Measurements from ENCODE around the gene ACSL6.

Gene ACSL6

DNA sequence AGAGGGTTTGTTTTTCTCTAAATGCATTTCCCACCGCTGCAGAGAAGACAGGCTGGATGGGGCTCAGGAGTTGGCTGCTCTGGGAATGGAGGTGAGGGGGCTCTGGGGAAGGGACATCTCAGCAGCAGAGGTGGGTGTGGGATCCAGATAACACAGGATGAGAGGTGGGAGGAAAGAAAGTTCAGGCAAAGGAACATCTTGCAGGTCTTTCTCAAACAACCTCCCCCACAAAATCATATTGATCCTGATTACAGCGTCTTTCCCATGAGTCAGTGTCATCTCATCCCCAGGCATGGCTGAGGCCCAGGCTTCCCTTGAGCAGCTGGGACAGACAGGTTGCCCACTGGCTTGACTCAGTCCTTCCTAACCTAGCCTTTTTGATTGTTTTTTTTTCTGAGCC, 11.3 kb upstream of the ACSL6 start:
- no peak overlapping the region for H3K4me3 ChIP-seq (ENCODE audit: low read depth in 1 of 2, low read length in 2 of 2)
- H3K27ac ChIP-seq (ENCODE audit: low read length), result no peak overlapping the region
- H3K27me3 ChIP-seq (ENCODE audit: low read depth, low read length), result no peaks in the 10 kb centered on the region
- no peaks in the 10 kb centered on the region for H3K9me3 ChIP-seq (ENCODE audit: control insufficient read depth in 1 of 2, low read length in 2 of 2)
- no peaks in the 10 kb centered on the region for H3K36me3 ChIP-seq (ENCODE audit: control insufficient read depth in 1 of 2, insufficient read depth in 2 of 2, low read length in 2 of 2)
- no peaks in the 10 kb centered on the region for H3K4me1 ChIP-seq (ENCODE audit: control insufficient read depth in 1 of 2, insufficient read depth in 2 of 2, low read length in 2 of 2)

DNA sequence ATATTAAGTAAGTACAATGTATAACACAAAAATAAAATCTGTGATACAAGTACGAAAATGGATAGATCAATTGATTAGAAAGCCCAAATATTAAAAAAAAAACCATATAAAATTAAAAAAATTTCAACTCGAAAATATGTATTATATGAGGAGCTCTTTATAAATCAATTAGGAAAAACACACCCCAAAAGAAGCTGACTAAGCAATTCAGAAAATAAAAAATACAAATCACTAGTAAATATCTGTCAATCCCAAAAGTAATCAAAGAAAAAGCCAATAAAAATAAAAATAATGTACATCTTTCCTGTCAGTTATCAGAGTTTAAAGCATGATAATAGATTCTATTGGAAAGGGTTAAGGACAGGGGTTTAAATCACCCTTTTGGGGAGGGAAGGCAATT, 10.2 kb upstream of the ACSL6 start:
- H3K27ac ChIP-seq (ENCODE audit: low read length), result no peak overlapping the region
- no peaks in the 10 kb centered on the region for H3K36me3 ChIP-seq (ENCODE audit: control insufficient read depth in 1 of 2, insufficient read depth in 2 of 2, low read length in 2 of 2)
- H3K4me1 ChIP-seq (ENCODE audit: control insufficient read depth in 1 of 2, insufficient read depth in 2 of 2, low read length in 2 of 2), result no peaks in the 10 kb centered on the region
- H3K4me3 ChIP-seq (ENCODE audit: low read depth in 1 of 2, low read length in 2 of 2), result no peak overlapping the region
- no peaks in the 10 kb centered on the region for H3K9me3 ChIP-seq (ENCODE audit: control insufficient read depth in 1 of 2, low read length in 2 of 2)
- H3K27me3 ChIP-seq (ENCODE audit: low read depth, low read length), result no peaks in the 10 kb centered on the region

GRCh38 chr5:132020568-132021339, 9.3 kb upstream of the ACSL6 start:
- Histone ChIP-seq H3K4me3 (ENCODE audit: low read depth in 1 of 2, low read length in 2 of 2) (no peak overlapping the region), H3K27me3 (ENCODE audit: low read depth, low read length) (no peaks in the 10 kb centered on the region)

GRCh38 chr5:132019857-132020555, 8.5 kb upstream of the ACSL6 start:
- H3K4me3 ChIP-seq (ENCODE audit: low read depth in 1 of 2, low read length in 2 of 2), result no peak overlapping the region
- no peaks in the 10 kb centered on the region for H3K4me1 ChIP-seq (ENCODE audit: control insufficient read depth in 1 of 2, insufficient read depth in 2 of 2, low read length in 2 of 2)
- H3K27ac ChIP-seq (ENCODE audit: low read length), result no peak overlapping the region
- no peaks in the 10 kb centered on the region for H3K36me3 ChIP-seq (ENCODE audit: control insufficient read depth in 1 of 2, insufficient read depth in 2 of 2, low read length in 2 of 2)
- no peaks in the 10 kb centered on the region for H3K27me3 ChIP-seq (ENCODE audit: low read depth, low read length)
- no peaks in the 10 kb centered on the region for H3K9me3 ChIP-seq (ENCODE audit: control insufficient read depth in 1 of 2, low read length in 2 of 2)

More at GRCh38 chr5:132020568-132021339, 9.3 kb upstream of the ACSL6 start:
- no peak overlapping the region for H3K27ac ChIP-seq (ENCODE audit: low read length)
- no peaks in the 10 kb centered on the region for H3K36me3 ChIP-seq (ENCODE audit: control insufficient read depth in 1 of 2, insufficient read depth in 2 of 2, low read length in 2 of 2)
- no peaks in the 10 kb centered on the region for H3K4me1 ChIP-seq (ENCODE audit: control insufficient read depth in 1 of 2, insufficient read depth in 2 of 2, low read length in 2 of 2)
- no peaks in the 10 kb centered on the region for H3K9me3 ChIP-seq (ENCODE audit: control insufficient read depth in 1 of 2, low read length in 2 of 2)

DNA sequence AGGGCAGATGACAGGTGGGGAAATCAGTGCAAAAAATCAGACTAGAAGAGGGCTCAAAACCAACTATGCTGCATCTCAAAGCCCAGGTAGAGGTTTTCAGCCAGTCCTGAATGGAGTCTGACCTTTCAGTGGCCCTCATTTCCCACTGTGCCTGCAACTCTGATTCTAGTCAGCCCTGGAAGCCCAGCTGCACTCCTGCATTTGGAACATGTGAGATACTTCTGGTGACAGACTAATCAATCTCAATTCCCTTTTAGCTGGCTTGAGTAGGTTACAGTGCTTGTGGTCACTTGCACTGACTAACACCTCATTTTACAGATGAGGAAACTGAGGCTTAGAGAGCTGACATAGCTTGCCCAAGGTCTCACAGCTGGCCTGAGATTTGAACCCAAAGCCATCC, 7.9 kb upstream of the ACSL6 start:
- no peak overlapping the region for H3K27ac ChIP-seq (ENCODE audit: low read length)
- H3K27me3 ChIP-seq (ENCODE audit: low read depth, low read length), result no peaks in the 10 kb centered on the region
- no peaks in the 10 kb centered on the region for H3K4me1 ChIP-seq (ENCODE audit: control insufficient read depth in 1 of 2, insufficient read depth in 2 of 2, low read length in 2 of 2)
- H3K4me3 ChIP-seq (ENCODE audit: low read depth in 1 of 2, low read length in 2 of 2), result no peak overlapping the region
- no peaks in the 10 kb centered on the region for H3K9me3 ChIP-seq (ENCODE audit: control insufficient read depth in 1 of 2, low read length in 2 of 2)
- H3K36me3 ChIP-seq (ENCODE audit: control insufficient read depth in 1 of 2, insufficient read depth in 2 of 2, low read length in 2 of 2), result no peaks in the 10 kb centered on the region

DNA sequence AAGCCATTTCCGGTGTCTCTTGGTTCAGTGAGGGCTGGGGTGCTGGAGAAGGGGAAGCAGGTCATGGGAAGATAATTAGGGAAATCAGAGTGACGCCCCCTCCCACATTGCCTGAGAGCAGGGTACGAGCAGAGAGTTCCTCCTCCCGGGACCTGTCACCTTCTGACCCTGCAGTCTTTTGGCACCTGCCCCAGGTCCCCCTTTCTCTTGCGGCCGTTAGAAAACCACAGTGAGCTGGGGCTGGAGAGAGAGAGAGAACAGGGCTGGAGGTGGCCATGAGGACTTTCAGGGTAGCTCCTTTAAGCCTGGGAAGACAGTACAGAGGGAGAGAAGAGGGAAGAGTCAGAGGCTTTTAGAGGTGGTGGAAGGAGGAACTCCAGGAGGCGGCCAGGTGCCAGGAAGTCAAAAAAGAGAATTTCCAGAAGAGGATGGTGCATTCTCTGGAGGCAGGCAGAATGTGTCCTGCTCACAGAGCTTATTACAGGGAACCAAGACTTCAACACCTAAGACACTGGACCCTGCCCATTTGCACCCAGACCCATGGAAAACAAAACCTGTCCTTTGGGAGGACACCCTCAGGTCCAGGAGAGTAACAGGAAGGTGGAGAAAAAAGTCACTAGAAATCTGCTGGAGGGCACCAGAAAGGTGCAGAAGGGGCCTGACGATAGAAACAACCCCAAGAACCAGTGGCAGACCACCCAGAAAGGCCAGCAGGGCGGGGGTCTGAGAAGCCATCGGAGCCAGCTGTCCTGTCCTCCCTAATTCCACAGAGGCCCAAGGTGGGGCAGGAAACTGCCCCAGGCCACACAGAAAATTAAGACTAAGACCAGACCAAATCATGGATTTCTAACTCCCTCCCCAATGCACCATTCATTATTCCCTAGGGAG, 6.5 kb upstream of the ACSL6 start:
- Histone ChIP-seq H3K27ac (ENCODE audit: low read length) (no peak overlapping the region), H3K9me3 (ENCODE audit: control insufficient read depth in 1 of 2, low read length in 2 of 2) (no peaks in the 10 kb centered on the region), H3K4me1 (ENCODE audit: control insufficient read depth in 1 of 2, insufficient read depth in 2 of 2, low read length in 2 of 2) (no peaks in the 10 kb centered on the region), H3K36me3 (ENCODE audit: control insufficient read depth in 1 of 2, insufficient read depth in 2 of 2, low read length in 2 of 2) (no peaks in the 10 kb centered on the region), H3K4me3 (ENCODE audit: low read depth in 1 of 2, low read length in 2 of 2) (no peak overlapping the region), H3K27me3 (ENCODE audit: low read depth, low read length) (no peaks in the 10 kb centered on the region)

GRCh38 chr5:132017316-132017715, 5.9 kb upstream of the ACSL6 start:
- no peaks in the 10 kb centered on the region for H3K4me1 ChIP-seq (ENCODE audit: control insufficient read depth in 1 of 2, insufficient read depth in 2 of 2, low read length in 2 of 2)
- H3K36me3 ChIP-seq (ENCODE audit: control insufficient read depth in 1 of 2, insufficient read depth in 2 of 2, low read length in 2 of 2), result no peaks in the 10 kb centered on the region
- H3K27ac ChIP-seq (ENCODE audit: low read length), result no peak overlapping the region
- no peak overlapping the region for H3K4me3 ChIP-seq (ENCODE audit: low read depth in 1 of 2, low read length in 2 of 2)
- no peaks in the 10 kb centered on the region for H3K9me3 ChIP-seq (ENCODE audit: control insufficient read depth in 1 of 2, low read length in 2 of 2)
- H3K27me3 ChIP-seq (ENCODE audit: low read depth, low read length), result peaks cover 1% of the 10 kb centered on the region

GRCh38 chr5:132016721-132017250, 5.3 kb upstream of the ACSL6 start:
- no peaks in the 10 kb centered on the region for H3K9me3 ChIP-seq (ENCODE audit: control insufficient read depth in 1 of 2, low read length in 2 of 2)
- H3K27me3 ChIP-seq (ENCODE audit: low read depth, low read length), result peaks cover 6% of the 10 kb centered on the region
- H3K27ac ChIP-seq (ENCODE audit: low read length), result no peak overlapping the region
- H3K36me3 ChIP-seq (ENCODE audit: control insufficient read depth in 1 of 2, insufficient read depth in 2 of 2, low read length in 2 of 2), result no peaks in the 10 kb centered on the region
- H3K4me1 ChIP-seq (ENCODE audit: control insufficient read depth in 1 of 2, insufficient read depth in 2 of 2, low read length in 2 of 2), result peaks cover 0 to 3% of the 10 kb centered on the region in 2 donors
- H3K4me3 ChIP-seq (ENCODE audit: low read depth in 1 of 2, low read length in 2 of 2), result no peak overlapping the region

DNA sequence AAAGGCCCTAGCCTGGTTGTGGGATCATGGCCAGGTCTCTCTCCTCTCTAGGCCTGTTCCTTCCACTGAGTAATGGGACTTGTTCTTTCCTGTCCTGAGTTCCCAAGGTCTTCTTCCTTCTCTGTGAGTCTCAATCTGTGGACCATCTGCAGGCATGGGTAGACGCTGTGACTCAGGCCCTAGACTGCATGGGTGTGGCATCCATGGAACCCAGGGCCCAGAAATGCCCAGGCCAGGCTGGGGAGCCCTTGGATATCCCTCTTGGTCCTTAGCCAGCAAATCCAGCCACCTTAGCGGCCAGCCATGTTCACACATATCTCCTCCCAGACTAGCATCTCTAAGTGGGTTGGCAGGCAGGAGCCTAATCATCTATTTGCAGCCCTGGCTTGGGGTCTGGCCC, 2.3 kb upstream of the ACSL6 start:
- no peak overlapping the region for H3K27ac ChIP-seq (ENCODE audit: low read length)
- H3K9me3 ChIP-seq (ENCODE audit: control insufficient read depth in 1 of 2, low read length in 2 of 2), result no peaks in the 10 kb centered on the region
- no peak overlapping the region for H3K4me3 ChIP-seq (ENCODE audit: low read depth in 1 of 2, low read length in 2 of 2)
- peaks cover 0 to 10% of the 10 kb centered on the region in 2 donors for H3K4me1 ChIP-seq (ENCODE audit: control insufficient read depth in 1 of 2, insufficient read depth in 2 of 2, low read length in 2 of 2)
- peaks cover 13% of the 10 kb centered on the region for H3K27me3 ChIP-seq (ENCODE audit: low read depth, low read length)
- no peaks in the 10 kb centered on the region for H3K36me3 ChIP-seq (ENCODE audit: control insufficient read depth in 1 of 2, insufficient read depth in 2 of 2, low read length in 2 of 2)

DNA sequence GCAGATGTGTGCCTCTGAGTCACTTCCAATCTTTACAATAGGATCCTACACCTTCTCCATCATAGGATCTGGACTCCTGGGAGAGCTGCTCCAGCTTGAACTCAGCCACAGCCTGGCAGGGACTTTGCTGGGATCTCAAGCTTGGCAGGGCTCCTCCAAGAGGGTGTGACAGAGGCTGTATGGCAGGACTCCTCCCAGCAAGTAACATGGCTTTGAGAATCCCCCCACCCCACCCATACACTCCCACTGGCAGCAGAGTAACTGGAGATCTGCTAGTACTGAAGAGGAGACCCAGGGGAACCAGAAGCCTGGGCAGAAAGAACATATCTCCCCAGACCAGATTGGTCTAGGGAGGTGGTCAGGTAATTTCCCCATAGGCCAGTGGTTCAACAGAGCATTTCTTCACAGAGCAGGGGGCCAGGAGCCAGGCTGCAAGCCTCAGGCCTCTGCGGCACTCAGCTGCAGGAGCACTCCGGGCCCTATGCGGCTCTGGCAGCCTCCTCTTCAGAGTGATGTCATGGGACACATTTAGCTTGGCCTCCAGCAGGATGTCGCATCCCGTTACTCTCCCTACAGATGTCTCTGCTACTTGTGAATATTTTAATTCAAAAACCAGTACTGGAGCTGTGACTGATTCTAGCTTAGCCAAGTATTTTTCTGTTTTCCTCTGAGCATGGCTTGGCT, 1.7 kb upstream of the ACSL6 start:
- Histone ChIP-seq H3K9me3 (ENCODE audit: control insufficient read depth in 1 of 2, low read length in 2 of 2) (no peaks in the 10 kb centered on the region), H3K4me3 (ENCODE audit: low read depth in 1 of 2, low read length in 2 of 2) (no peak overlapping the region), H3K36me3 (ENCODE audit: control insufficient read depth in 1 of 2, insufficient read depth in 2 of 2, low read length in 2 of 2) (no peaks in the 10 kb centered on the region), H3K4me1 (ENCODE audit: control insufficient read depth in 1 of 2, insufficient read depth in 2 of 2, low read length in 2 of 2) (peaks cover 0 to 10% of the 10 kb centered on the region in 2 donors), H3K27ac (ENCODE audit: low read length) (no peak overlapping the region), H3K27me3 (ENCODE audit: low read depth, low read length) (peaks cover 13% of the 10 kb centered on the region)

Data from muscle layer of duodenum (tissue), 2 donors.